AG08396 (cell line): ENCODE data around the gene BMP6.
"Not testable (repeated sequence)": the region's sequence is repeated elsewhere in the genome, so short reads cannot be mapped to it uniquely, and the experiment has no call there.

Experiments
- DNase-seq: peaks from one replicate; pipeline ENCODE4 v3.0.0; 2012; ENCODE audit warnings: low spot score, mixed read lengths

The BMP6 gene

GRCh38 chr6:7887278-7887991 is 161.5 kb downstream of the BMP6 start:
- DNase-seq = no peak

GRCh38 chr6:7888587-7889357 is 162.9 kb downstream of the BMP6 start:
- no peak for DNase-seq

- DNase-seq = no peak
Observed at GRCh38 chr6:7891078-7891872, 165.4 kb downstream of the BMP6 start.

- DNase-seq = not testable (repeated sequence)
Observed at GRCh38 chr6:7892367-7892766, 166.5 kb downstream of the BMP6 start.

GRCh38 chr6:7893342-7893741 is 167.4 kb downstream of the BMP6 start:
- no peak for DNase-seq

- no peak for DNase-seq
Observed at GRCh38 chr6:7894262-7895124, 168.6 kb downstream of the BMP6 start.

- DNase-seq = no peak
Observed at GRCh38 chr6:7895125-7895423, 169.2 kb downstream of the BMP6 start.

GRCh38 chr6:7896465-7896987 is 170.6 kb downstream of the BMP6 start:
- DNase-seq = no peak

GRCh38 chr6:7897461-7898192 is 171.7 kb downstream of the BMP6 start:
- no peak for DNase-seq

GRCh38 chr6:7898193-7898586 is 172.3 kb downstream of the BMP6 start:
- not testable (repeated sequence) for DNase-seq

GRCh38 chr6:7899101-7899888 is 173.4 kb downstream of the BMP6 start:
- no peak for DNase-seq

- DNase-seq = no peak
Observed at GRCh38 chr6:7899889-7900213, 174.0 kb downstream of the BMP6 start.

GRCh38 chr6:7900621-7901020 is 174.7 kb downstream of the BMP6 start:
- DNase-seq = no peak

GRCh38 chr6:7901056-7901455 is 175.2 kb downstream of the BMP6 start:
- DNase-seq = no peak

GRCh38 chr6:7901780-7902179 is 175.9 kb downstream of the BMP6 start:
- no peak for DNase-seq

- DNase-seq = no peak
Observed at GRCh38 chr6:7902221-7902620, 176.3 kb downstream of the BMP6 start.

GRCh38 chr6:7902867-7903266 is 177.0 kb downstream of the BMP6 start:
- DNase-seq = no peak

GRCh38 chr6:7903673-7904072 is 177.8 kb downstream of the BMP6 start:
- no peak for DNase-seq

- no peak for DNase-seq
Observed at GRCh38 chr6:7904654-7905319, 178.9 kb downstream of the BMP6 start.

GRCh38 chr6:7905416-7905815 is 179.5 kb downstream of the BMP6 start:
- no peak for DNase-seq
